Parathyroid adenoma (tissue), 2 donors: ENCODE data around the gene KRT37.

Experiments
- H2AFZ ChIP-seq: fragments of 300-600 bp; sonication (generic); one replicate; pipeline ENCODE4 v1.7.0; 2017; ENCODE audit warnings: antibody characterized with exemption, mild to moderate bottlenecking
- H3K27ac ChIP-seq: fragments of 300-600 bp; sonication (generic); one replicate; pipeline ENCODE4 v1.7.0; 2017
- H3K27me3 ChIP-seq: fragments of 300-600 bp; sonication (generic); one replicate; pipeline ENCODE4 v1.7.0; 2017; ENCODE audit warnings: low read length; ENCODE audit not compliant: control insufficient read depth, insufficient read depth
- H3K36me3 ChIP-seq: fragments of 300-600 bp; sonication (generic); one replicate; pipeline ENCODE4 v1.7.0; 2017; ENCODE audit warnings: low read length; ENCODE audit not compliant: control insufficient read depth, insufficient read depth
- H3K4me1 ChIP-seq: fragments of 300-600 bp; sonication (generic); one replicate; pipeline ENCODE4 v1.7.0; 2017; ENCODE audit warnings: control low read depth
- H3K4me2 ChIP-seq: fragments of 300-600 bp; sonication (generic); one replicate; pipeline ENCODE4 v1.7.0; 2017; ENCODE audit warnings: low read length
- H3K4me3 ChIP-seq: fragments of 300-600 bp; sonication (generic); one replicate; pipeline ENCODE4 v1.7.0; 2017; ENCODE audit warnings: low read depth, low read length
- H3K79me2 ChIP-seq: fragments of 300-600 bp; sonication (generic); one replicate; pipeline ENCODE4 v1.7.0; 2017; ENCODE audit warnings: control low read depth
- H3K9ac ChIP-seq: fragments of 300-600 bp; sonication (generic); one replicate; pipeline ENCODE4 v1.7.0; 2017; ENCODE audit warnings: mild to moderate bottlenecking
- H3K9me3 ChIP-seq: fragments of 300-600 bp; sonication (generic); one replicate; pipeline ENCODE4 v1.7.0; 2017; ENCODE audit warnings: low read length; ENCODE audit not compliant: control insufficient read depth
- TF ChIP-seq, protein P1 (sequence below): fragments of 300-600 bp; sonication (generic); IDR thresholded peaks from one replicate; pipeline ENCODE4 v1.7.0; 2017; ENCODE audit warnings: antibody characterized with exemption, mild to moderate bottlenecking
- donor health status: primary hyperparathyroidism.

Gene KRT37

DNA sequence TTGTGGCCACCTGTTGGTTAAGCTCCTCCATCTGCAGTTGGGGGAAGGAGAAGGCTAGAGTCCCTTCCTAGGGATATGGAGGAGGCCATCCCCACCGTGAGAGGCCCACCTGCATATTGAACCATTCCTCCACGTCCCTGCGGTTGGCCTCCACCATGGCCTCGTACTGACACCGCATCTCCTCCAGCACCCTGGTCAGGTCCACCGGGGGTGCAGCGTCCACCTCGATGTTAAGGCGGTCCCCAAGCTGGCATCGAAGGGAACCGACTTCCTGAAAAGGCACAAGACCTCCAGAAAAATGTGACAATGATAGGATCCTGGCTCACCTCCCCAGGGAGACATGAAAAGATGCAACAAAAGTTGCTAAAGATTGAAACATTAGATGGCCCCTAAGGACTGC lies 39.8 kb upstream of the KRT37 start:
- no peak overlapping the region for H2AFZ ChIP-seq
- no peaks in the 10 kb centered on the region for H3K9me3 ChIP-seq
- no peaks in the 10 kb centered on the region for H3K79me2 ChIP-seq
- H3K27me3 ChIP-seq: no peaks in the 10 kb centered on the region
- H3K9ac ChIP-seq: no peak overlapping the region
- no peak overlapping the region for H3K4me2 ChIP-seq
- no peak overlapping the region for H3K27ac ChIP-seq
- TF ChIP-seq, protein P1, sequence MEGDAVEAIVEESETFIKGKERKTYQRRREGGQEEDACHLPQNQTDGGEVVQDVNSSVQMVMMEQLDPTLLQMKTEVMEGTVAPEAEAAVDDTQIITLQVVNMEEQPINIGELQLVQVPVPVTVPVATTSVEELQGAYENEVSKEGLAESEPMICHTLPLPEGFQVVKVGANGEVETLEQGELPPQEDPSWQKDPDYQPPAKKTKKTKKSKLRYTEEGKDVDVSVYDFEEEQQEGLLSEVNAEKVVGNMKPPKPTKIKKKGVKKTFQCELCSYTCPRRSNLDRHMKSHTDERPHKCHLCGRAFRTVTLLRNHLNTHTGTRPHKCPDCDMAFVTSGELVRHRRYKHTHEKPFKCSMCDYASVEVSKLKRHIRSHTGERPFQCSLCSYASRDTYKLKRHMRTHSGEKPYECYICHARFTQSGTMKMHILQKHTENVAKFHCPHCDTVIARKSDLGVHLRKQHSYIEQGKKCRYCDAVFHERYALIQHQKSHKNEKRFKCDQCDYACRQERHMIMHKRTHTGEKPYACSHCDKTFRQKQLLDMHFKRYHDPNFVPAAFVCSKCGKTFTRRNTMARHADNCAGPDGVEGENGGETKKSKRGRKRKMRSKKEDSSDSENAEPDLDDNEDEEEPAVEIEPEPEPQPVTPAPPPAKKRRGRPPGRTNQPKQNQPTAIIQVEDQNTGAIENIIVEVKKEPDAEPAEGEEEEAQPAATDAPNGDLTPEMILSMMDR: no peak
- H3K4me3 ChIP-seq: no peak overlapping the region
- H3K4me1 ChIP-seq: no peaks in the 10 kb centered on the region
- no peaks in the 10 kb centered on the region for H3K36me3 ChIP-seq

DNA sequence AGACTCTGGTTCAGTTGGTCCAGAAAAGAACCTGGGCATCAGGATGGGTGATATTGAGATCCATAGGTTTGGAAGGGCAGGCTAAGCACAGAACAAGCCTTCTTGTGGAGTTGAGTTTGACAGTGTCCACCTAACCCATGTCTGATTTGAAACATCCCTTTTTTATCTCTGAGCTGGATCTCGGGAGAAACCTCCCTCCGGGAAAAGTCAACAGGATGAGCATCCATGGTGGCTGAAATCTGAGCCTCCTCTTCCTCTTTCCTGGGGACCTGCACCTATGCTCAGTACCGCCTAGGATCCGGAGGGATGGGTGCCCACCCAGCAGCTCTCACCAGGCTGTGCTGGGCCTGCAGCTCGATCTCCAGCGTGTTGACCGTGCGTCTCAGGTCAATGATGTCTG lies 39.4 kb upstream of the KRT37 start:
- Histone ChIP-seq H3K36me3 (no peaks in the 10 kb centered on the region), H3K79me2 (no peaks in the 10 kb centered on the region), H3K27me3 (no peaks in the 10 kb centered on the region), H3K27ac (no peak overlapping the region), H3K4me3 (no peak overlapping the region), H3K4me1 (no peaks in the 10 kb centered on the region), H2AFZ (no peak overlapping the region), H3K9ac (no peak overlapping the region), H3K4me2 (no peak overlapping the region), H3K9me3 (no peaks in the 10 kb centered on the region)
- TF ChIP-seq, protein P1: no peak

DNA sequence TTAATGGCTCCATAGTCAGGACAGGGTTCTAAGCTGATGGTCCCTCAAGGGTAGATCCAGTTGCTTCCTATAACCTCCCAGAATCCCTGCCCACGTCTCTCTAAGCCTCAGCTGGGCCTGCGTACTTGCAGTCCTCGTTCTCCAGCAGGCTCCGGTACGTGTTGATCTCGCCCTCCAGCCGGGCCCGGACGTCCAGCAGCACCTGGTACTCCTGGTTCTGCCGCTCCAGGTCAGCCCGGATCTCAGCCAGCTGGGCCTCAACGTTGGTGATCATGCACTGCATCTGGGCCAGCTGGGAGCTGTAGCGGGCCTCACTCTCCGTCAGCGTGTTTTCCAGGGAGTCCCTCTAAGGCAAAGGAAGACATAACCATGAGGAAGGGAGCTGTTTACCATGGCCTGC lies 38.3 kb upstream of the KRT37 start:
- no peak overlapping the region for H3K4me2 ChIP-seq
- H3K27me3 ChIP-seq: no peaks in the 10 kb centered on the region
- TF ChIP-seq, protein P1: no peak
- H2AFZ ChIP-seq: no peak overlapping the region
- no peaks in the 10 kb centered on the region for H3K9me3 ChIP-seq
- H3K4me1 ChIP-seq: peaks cover 1% of the 10 kb centered on the region
- H3K36me3 ChIP-seq: no peaks in the 10 kb centered on the region
- no peak overlapping the region for H3K9ac ChIP-seq
- no peaks in the 10 kb centered on the region for H3K79me2 ChIP-seq
- H3K4me3 ChIP-seq: no peak overlapping the region
- H3K27ac ChIP-seq: no peak overlapping the region

DNA sequence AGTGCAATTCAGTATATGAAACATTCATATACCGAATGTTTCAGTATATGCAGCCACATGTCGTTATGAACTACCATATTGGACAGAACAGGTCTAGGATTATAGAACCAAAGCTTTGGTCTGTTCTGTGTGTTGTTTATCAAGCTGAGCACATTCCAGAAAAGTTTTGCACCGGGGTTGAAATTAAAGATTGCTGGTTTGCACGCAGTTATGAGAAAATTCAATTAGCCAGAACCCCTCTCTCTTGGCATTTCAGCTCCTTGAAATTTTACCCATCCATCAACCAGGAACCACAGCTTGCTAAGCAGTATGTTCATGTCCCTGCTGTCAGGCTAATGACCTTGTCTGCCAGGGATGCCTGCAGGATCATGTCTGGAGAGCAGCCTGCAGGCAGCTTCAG lies 33.3 kb upstream of the KRT37 start:
- no peaks in the 10 kb centered on the region for H3K27me3 ChIP-seq
- no peaks in the 10 kb centered on the region for H3K9me3 ChIP-seq
- no peak overlapping the region for H3K9ac ChIP-seq
- no peak overlapping the region for H2AFZ ChIP-seq
- no peak overlapping the region for H3K4me3 ChIP-seq
- H3K4me1 ChIP-seq: peaks cover 2% of the 10 kb centered on the region
- TF ChIP-seq, protein P1: no peak
- no peaks in the 10 kb centered on the region for H3K79me2 ChIP-seq
- no peak overlapping the region for H3K27ac ChIP-seq
- H3K4me2 ChIP-seq: no peak overlapping the region
- H3K36me3 ChIP-seq: no peaks in the 10 kb centered on the region

DNA sequence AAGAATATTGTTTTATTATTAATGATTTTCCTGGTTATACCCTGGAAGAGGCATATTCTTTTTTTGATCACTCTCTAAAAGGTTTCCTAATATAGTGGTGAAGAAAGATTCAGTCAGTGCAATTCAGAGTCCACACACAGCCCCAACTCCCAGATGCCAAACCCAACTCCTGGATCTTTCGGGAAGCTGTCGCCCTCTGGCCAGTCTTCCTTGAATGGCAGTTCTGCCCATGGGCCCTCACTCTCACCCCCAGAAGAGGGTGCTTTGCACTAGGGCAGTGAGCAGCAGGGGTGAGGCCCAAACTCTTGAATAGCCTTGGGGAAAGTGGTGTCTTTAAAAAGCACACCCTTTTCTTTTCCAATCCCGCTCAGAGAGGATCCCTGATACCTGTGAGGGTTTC lies 31.8 kb upstream of the KRT37 start:
- H3K4me3 ChIP-seq: no peak overlapping the region
- no peak overlapping the region for H3K9ac ChIP-seq
- no peaks in the 10 kb centered on the region for H3K79me2 ChIP-seq
- H3K4me2 ChIP-seq: no peak overlapping the region
- no peak overlapping the region for H3K27ac ChIP-seq
- H3K9me3 ChIP-seq: no peaks in the 10 kb centered on the region
- no peaks in the 10 kb centered on the region for H3K27me3 ChIP-seq
- no peak overlapping the region for H2AFZ ChIP-seq
- peaks cover 2% of the 10 kb centered on the region for H3K4me1 ChIP-seq
- H3K36me3 ChIP-seq: no peaks in the 10 kb centered on the region
- TF ChIP-seq, protein P1: no peak
